ENCODE data around the gene PSMG1. TPM values are rescaled to one million over a fixed set of nuclear protein-coding genes. Genes with fewer than 3 reads are reported as not detected.

PSMG1 gene
- total RNA-seq, 2 experiments from 2014 or later: 70.8 to 70.9 TPM

DNA sequence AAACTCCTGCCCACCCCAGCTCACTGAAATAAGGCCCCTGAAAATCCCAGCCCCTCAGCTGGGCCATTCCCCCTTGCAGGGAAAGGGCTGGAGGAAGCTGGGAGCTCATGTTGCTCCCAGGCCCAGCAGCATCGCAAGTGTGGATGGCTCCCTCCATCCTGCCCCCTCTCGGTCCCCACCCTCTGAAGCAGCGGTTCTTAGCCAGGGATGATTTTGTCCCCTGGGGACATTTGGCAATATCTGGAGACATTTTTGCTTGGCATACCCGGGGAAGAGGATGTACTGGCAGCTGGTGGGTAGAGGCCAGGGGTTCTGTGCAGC is 56.8 kb downstream of the PSMG1 start:
- CTCF ChIA-PET: interaction anchor here (1.1 kb wide), 1 partner anchor 392 kb away, joined by 3 read pairs; no protein-coding TSS in a partner anchor
- Mint-ChIP-seq H3K4me3 (no peak overlapping the region), H3K36me3 (ENCODE audit: low read depth) (peaks cover 3% of the 10 kb centered on the region), H3K9me3 (peaks cover 7% of the 10 kb centered on the region), H3K27me3 (ENCODE audit: low read depth) (no peaks in the 10 kb centered on the region), H3K4me1 (ENCODE audit: low read depth) (no peaks in the 10 kb centered on the region), H3K27ac (no peak overlapping the region)
- intact Hi-C loops (cut with micrococcal nuclease): loop anchor here (1.0 kb wide), 1 partner anchor 392 kb away; no protein-coding TSS in a partner anchor
- no peak for DNase-seq

DNA sequence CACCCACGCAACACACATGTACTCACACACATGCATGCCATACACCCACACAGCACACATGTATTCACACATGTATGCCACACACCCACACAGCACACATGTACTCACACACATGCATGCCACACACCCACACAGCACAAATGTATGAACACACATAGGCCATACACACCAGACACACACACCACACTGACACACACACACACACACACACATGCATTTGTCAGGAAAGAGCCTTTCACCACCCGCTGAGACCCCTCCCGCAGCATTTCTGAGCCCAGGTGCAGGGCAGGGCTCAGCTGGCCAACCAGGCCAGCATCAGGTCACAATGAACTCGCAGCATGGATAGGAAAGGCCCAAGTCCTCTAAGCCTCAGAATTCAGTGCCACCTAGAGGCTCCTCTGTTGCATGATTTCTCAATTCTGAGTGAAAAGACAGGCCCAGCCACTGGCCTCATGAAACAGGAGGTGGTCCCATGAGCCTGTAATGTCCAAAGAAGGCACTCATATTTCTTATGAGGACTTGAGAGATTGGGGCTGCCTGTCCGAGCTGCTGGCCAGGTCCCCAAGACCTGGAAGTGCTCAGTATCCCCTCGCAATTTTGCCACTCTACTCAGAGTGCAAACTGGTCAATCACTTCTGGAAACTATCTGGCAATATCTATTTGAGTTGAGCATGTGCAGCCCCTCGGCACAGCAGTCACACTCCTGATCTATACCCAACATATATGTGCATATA is 57.3 kb downstream of the PSMG1 start:
- Mint-ChIP-seq H3K27me3 (ENCODE audit: low read depth) (no peaks in the 10 kb centered on the region), H3K4me1 (ENCODE audit: low read depth) (no peaks in the 10 kb centered on the region), H3K27ac (no peak overlapping the region), H3K4me3 (no peak overlapping the region), H3K9me3 (peaks cover 7% of the 10 kb centered on the region), H3K36me3 (ENCODE audit: low read depth) (peaks cover 3% of the 10 kb centered on the region)
- DNase-seq: peak; percentile 26
- intact Hi-C loops (cut with micrococcal nuclease): loop anchor here (1.0 kb wide), 1 partner anchor 392 kb away; no protein-coding TSS in a partner anchor
- CTCF ChIA-PET: interaction anchor here (0.6 to 1.1 kb wide), 2 partner anchors 27 to 392 kb away, joined by 3 read pairs; no protein-coding TSS in a partner anchor

Other genes with a start within 250 kb of the PSMG1 start
- gene BRWD1, start 130.2 kb upstream of the PSMG1 start, total RNA-seq: 10 to 100 TPM; 23.0 to 24.5 TPM
- gene HMGN1, start 165.6 kb upstream of the PSMG1 start, total RNA-seq: 100 to 1,000 TPM; 527 to 529 TPM